DMS114 treated with DMSO at 0.1 percent for 48 hours (cell line): ENCODE results near the gene SPRR2E.
"Not testable (repeated sequence)": the region's sequence is repeated elsewhere in the genome, so short reads cannot be mapped to it uniquely, and the experiment has no call there.

ENCODE experiments used
- DNase-seq: peaks from one replicate; lab custom pipeline; 2025; ENCODE audit not compliant: unreplicated experiment; lab: John Stamatoyannopoulos, UW

Gene SPRR2E

GRCh38 chr1:153070243-153070642, 24.1 kb downstream of the SPRR2E start:
- no peak for DNase-seq

DNA sequence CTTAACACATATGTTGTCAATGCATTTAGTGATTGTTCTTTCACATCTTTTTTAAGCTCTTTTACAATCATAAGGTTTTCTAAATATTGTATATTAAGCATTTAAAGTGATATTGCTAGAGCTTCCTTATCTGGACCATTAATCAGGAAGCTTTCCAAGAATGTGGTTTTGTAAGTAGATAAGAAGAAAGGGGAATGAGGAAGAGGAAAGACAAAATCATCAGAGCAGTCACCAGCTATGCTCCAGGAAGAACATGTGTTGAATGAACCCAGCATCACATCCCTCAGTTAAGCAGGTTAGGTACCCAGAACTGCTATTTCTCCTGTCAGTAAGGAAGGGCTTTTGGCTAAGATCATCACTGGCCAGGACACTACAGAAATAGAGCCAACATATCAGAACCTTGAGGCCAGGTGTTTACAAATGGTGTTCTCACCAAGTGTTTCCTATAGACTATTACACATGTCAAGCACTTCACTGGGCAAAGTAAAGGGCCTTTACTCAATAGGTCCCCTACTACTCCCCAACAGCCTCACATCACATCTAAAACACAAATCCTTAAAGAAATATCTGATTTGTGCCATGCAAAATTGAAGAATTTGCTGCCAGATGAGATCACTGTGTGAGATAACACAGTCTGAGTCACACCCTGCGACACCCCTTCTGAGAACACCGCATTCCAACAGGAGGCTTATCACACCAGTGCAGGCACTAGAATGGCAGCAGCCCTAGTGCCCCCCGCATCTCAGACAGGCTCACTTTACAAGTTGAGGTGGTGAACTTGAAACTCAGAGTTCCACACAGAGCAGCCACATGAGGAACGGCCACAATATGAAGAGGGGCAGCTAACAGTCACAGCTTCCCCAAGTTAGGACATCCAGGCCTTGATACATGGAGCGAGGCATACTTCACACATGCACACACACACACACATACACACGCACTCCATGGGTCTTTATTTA, 35.2 kb downstream of the SPRR2E start:
- DNase-seq, result no peak

- no peak for DNase-seq
These were observed 36.2 kb downstream of the SPRR2E start for GRCh38 chr1:153058154-153058553.

- DNase-seq, result no peak
These were observed 37.0 kb downstream of the SPRR2E start, which contains the start of gene SPRR2A for GRCh38 chr1:153057375-153057774. Gene SPRR2A, minus strand, starts transcription at chr1:153057512. Its CDS starts 777 bp downstream, at chr1:153056735.

GRCh38 chr1:153056111-153056510, 38.2 kb downstream of the SPRR2E start:
- not testable (repeated sequence) for DNase-seq

- DNase-seq, result no peak
These were observed 45.1 kb downstream of the SPRR2E start for GRCh38 chr1:153049211-153049610.
